GM12801 (cell line): ENCODE data around the gene TNS3.

Source experiments
- TF ChIP-seq, protein P1 (sequence below): IDR thresholded peaks from one replicate; pipeline ENCODE4 v1.5.1; 2011; ENCODE audit warnings: control low read depth; ENCODE audit not compliant: insufficient read length; ENCODE audit errors: extremely low read depth

TNS3 gene

DNA sequence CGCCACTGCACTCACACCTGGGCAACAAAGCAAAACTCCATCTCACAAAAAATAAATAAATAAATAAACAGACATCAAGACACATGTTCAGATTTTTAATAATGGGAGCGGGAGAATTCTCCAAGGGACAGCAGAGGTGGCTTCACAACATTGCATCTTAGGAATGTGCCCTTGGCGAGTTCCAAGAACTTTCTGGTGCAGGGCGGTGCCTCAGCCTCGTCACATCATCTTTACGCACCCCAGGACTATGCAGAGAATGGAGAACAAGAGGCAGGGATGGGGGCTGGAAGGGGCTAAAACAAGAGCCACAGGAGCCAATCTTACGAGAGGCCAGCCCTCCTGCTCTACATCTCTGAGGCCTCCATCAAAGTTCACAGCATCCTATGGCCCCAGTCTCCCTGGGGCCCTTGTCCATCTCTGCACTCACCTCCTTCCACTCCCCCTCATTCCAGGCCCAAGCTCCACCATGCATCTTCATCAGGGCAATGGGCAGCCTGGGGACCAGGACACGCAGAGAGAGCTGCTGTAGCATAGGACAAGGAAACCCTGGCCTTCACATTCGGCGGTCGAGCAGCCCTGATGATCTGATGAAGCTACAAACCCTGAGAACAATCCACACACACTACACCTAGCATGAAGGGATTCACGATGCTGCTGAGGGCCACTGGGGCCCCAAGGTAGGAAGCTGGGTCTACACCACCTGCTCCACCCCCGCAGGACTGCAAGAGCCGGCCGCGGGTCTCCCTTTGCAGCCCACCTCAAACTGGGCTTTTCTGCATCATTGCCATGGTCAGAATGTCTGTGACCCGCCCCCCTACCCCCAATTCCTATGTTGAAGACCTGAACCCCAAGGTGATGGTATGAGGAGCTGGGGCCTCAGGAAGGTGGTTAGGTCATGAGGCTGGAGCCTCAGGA lies 22.3 kb downstream of the TNS3 start:
- TF ChIP-seq, protein P1, sequence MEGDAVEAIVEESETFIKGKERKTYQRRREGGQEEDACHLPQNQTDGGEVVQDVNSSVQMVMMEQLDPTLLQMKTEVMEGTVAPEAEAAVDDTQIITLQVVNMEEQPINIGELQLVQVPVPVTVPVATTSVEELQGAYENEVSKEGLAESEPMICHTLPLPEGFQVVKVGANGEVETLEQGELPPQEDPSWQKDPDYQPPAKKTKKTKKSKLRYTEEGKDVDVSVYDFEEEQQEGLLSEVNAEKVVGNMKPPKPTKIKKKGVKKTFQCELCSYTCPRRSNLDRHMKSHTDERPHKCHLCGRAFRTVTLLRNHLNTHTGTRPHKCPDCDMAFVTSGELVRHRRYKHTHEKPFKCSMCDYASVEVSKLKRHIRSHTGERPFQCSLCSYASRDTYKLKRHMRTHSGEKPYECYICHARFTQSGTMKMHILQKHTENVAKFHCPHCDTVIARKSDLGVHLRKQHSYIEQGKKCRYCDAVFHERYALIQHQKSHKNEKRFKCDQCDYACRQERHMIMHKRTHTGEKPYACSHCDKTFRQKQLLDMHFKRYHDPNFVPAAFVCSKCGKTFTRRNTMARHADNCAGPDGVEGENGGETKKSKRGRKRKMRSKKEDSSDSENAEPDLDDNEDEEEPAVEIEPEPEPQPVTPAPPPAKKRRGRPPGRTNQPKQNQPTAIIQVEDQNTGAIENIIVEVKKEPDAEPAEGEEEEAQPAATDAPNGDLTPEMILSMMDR, result no peak

DNA sequence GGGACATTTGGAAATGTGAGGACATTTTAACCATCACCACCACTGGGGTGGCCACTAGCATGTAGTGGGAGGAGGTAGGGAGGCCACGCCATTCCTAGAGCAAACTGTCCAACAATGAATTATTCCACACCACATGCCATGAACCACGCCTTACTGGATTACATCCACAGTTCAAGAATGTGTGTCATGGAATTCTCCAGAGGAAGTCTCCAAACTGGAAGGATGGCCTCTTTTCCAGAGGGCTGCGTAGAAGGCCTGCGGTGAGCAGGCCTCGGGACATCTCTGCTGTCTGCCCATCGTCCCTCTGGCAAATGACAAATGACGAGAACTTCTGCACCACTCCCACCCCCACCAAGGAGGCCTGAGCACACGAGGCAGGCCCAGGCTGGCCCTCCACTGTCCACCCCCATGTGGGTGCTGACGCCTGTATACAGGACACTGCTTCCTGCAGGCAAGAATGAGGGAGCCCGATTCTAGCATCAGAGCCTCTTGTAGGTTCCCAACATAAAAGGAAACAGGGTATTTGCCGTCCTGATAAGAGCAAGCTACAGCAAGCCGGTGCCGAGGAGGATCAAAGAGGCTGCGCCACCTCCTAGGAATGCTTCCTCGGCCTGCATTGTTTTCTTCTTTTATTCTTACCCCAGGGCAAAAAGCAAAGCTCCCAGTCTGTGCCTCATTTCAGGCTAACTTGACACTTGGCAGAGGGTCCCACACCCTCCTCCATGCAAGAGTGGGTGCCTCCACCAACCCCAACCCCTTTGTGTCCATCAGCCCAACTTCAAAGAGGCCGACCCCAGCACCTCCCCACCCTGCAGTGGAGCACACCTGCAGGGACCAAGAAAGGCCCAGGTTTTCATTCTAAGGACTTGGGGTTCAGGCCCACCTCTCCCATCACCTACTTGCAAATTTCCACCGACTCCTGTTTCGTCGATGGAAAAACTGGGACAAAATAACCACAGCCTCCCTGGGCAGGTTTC lies 23.9 kb downstream of the TNS3 start:
- TF ChIP-seq, protein P1, result no peak

DNA sequence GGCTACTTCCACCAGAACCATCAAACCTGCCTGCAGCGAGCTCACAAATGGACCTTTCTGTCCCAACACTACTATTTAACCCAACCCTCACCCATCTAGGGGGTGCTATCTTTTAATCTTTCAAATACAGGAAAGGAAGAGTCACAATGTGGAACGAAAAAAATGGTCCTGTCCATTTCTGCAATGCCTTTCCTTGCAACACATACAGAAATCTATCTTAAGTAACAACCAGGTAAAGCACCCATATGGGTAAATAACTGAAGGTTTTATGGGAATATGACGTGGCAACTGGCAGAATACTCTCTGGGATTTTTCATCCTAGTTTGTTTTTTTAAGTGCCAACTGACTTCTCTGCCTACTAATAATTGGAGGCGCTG lies 24.6 kb downstream of the TNS3 start:
- TF ChIP-seq, protein P1, result no peak

DNA sequence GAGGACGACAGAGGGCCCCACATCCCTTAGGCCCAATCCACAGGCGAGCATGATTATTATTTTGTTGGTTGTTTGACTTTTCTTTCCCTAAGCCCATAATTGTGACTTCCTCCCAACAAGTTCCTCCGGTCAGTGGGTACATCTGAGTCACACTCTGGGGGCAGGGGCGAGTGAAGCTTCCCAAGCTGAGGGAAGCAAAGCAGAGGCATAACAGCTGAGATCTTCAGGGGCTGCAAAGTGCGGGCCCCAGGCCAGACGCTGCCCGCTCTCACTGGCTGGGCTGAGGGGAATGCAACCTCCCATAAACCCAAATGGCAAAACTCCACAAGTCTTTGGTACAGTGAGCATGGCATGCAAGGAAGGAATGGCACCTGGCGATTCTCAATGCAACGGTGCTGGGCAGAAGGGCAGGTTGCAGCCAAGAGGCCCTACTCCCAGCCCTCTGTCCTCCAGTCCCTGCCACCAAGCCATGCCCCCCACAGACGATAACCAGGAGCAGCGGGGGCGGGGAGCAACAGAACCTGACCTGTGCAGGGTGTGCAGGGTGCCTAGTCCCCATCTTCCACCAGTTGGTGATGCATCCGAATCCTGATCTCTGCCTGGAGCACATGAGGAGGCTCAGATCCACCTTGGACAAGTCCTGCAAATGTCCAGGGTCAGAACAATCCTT lies 25.3 kb downstream of the TNS3 start:
- TF ChIP-seq, protein P1, result no peak

DNA sequence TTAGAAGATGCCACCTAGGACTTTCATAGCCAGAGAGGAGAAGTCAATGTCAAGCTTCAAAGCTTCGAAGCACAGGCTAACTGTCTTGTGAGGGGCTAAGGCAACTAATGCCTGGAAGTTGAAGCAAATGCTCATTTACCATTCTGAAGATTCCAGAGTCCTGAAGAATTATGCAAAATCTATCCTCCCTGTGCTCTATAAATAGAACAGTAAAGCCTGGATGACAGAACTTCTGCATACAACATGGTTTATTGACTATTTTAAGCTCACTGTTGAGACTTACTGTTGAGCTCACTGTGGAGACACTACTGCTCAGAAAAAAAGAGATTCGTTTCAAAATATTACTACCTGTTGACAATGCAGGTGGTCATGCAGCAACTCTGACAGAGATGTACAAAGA lies 28.6 kb downstream of the TNS3 start:
- TF ChIP-seq, protein P1, result no peak

DNA sequence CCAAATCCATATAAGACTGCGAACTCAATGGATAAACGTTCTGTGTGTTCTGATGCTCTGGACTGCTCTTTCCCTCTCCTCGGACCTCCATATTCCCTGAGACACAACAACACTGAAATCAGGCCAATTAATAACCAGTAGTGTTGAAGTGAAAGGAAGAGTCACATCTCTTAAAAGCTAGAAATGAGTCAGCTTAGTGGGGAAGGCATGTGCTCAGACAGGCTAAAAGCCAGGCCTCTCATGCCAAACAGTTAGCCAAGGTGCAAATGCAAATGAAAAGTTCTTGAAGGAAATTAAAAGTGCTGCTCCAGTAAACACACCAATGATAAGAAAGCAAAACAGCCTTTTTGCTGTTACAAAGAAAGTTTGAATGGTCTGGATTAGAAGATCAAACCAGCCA lies 29.3 kb downstream of the TNS3 start:
- TF ChIP-seq, protein P1, result no peak
